HG02763 (cell line): Measurements from ENCODE around the gene ARSG.
"Not testable (repeated sequence)": the region's sequence is repeated elsewhere in the genome, so short reads cannot be mapped to it uniquely, and the experiment has no call there.

ENCODE experiments used
- ATAC-seq: cut with Tn5 transposase; IDR thresholded peaks from one replicate; pipeline ENCODE4 v1.9.1; 2021; ENCODE audit warnings: mild to moderate bottlenecking, moderate library complexity; ENCODE audit not compliant: unreplicated experiment

Gene ARSG

DNA sequence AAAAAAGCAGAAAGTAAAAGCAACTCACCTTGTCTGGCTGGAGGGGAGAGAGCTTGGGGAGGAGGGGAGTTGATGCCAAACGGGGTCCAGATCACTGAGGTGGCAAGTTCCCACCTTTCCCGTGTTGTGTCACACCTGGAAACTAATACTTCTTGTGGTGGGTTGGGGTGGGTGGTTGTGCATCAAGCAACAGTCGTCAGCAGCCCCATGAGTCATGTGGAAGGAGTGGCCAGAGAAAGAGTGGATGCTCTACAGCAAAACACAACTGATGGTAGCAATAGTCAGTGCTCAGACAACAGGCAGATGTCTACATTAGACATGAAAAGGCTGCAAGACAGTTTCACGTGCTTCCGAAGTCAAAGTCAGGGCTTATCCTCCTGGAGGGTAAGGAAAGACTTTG is 35.4 kb downstream of the ARSG start:
- ATAC-seq, result no peak

DNA sequence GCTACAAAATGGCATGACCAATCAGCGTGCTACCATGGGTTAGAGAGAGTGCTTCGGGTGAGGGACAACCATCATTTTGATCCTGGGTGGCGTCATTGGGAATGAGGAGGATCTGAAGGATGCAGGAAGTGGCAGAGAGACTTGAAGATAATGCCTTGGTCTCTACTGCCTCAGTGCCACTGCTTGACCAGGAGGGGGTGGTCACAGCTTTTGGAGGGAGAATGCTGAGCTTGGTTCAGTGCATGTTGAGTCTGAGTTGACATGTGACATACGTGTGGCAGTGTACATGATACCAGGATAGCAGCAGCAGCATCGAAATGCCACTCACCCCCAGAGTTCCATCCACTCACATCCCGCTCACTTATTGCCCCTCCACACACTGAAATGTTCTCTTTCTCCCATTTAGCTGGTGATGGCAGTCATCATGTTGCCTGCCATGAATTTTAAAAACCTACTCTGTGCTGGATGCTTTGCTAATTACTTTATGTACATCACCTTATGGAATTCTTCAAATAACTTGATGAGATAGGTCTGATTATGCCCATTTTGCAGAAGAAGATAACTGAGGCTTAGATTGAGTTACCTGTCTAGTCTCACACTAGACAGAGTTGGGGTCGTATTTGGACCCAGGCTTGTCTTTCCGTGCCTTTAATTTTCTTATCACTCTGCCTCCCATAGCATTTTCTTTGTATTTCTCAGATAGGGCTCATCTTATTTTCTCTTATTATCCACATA is 36.7 kb downstream of the ARSG start:
- ATAC-seq, result no peak

DNA sequence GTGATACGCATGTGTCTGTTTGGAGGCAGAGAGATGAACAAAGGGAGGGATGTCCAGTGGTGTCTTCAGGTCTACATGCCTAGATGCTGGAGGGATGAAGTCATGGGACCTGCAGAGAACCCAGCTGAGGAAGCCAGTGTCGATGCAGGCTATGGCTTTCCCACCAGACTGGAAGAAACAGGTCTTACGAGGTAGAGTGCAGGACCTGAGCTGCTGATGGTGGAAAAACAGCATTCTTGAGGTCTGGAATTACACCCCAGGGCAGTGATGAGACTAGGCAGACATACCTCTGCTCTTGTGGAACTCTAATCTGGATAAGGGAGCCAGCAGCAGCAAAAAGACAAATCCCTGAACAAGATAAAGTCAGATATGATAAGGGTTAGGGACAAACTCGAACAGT is 37.4 kb downstream of the ARSG start:
- ATAC-seq, result no peak

DNA sequence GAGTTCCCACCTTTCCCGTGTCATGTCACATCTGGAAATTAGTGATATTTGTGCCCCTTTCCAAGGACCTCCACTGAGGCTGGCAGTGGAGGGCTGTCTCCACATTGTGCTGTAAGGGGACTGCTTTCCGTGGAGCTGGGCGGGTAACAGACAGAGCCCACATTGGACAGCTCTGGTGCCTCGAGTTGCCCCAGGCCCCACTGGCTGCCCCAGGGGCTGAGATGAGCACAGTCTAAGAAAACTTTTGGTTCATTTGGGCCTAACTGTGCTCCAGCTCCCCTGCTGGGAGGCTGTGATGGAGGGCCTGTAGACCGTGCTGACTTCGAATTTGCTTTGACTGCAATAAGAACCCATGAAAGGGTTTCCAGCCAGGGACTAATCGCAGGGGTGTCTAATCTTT is 38.0 kb downstream of the ARSG start:
- no peak for ATAC-seq

DNA sequence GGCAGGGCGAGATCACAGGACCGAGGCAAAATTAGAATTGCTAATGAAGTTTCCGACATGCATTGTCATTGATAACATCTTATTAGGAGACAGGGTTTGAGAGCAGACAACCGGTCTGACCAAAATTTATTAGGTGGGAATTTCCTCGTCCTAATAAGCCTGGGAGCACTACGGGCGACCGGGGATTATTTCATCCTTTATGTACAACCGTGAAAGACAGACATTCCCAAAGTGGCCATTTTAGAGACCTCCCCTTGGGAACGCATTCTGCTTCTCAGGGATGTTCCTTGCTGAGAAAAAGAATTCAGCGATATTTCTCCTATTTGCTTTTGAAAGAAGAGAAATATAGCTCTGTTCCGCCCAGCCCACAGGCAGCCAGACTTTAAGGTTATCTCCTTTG is 40.6 kb downstream of the ARSG start:
- ATAC-seq, result not testable (repeated sequence)

DNA sequence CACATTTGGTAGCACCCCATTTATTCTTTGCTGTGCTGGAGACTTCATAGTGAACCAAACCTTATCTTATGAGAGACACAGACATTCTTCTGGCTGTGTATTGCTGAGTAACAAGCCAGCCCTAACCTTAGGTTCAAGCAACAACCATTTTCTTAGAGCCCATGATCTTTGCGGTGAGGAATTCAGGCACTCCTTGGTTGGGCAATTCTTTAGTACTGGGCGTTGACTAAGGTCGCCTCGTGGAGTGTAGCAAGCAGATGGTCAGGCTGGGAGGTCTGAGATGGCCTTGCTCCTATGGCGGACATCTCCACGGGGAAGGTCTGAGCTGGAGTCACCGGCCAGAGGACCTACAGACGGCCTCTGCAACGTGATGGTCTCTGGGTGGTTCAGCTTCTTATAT is 43.1 kb downstream of the ARSG start:
- ATAC-seq, result no peak

DNA sequence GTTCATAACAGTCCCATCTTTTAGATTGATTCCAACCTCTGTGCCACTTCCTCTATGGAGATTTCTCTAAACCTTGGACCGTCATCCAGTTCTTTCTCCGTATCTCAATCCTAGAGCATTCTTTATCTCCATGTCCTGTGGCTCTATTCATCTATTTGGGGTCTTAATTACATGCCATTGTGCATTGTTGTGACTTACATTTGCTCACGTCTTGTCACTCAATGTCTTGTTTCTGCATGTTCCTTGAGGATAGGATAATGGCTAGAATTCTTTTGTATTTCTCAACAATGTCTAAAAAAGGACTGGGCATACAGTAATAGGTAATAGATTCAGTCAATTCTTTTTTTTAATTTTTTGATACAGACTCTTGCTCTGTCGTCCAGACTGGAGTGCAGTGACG is 50.2 kb downstream of the ARSG start:
- no peak for ATAC-seq

DNA sequence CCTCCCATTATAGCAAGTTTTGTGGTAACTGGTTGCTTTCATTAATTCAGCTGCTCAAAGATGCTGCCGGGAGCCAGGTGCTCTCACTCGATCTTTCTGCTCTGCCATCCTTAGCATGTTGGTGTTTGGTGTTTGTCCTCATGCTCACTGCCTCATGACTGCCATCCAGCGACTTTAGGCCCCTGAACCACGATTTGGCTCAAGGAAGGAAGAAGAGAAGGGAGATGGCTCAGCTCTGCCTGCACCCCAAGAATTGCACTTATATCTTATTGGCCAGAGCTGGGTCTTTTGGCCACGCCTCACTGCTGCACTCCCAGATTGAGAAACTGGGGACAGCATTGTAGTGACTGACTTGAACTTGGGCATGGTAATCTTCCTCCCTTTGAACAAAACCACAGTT is 52.7 kb downstream of the ARSG start:
- ATAC-seq, result no peak

DNA sequence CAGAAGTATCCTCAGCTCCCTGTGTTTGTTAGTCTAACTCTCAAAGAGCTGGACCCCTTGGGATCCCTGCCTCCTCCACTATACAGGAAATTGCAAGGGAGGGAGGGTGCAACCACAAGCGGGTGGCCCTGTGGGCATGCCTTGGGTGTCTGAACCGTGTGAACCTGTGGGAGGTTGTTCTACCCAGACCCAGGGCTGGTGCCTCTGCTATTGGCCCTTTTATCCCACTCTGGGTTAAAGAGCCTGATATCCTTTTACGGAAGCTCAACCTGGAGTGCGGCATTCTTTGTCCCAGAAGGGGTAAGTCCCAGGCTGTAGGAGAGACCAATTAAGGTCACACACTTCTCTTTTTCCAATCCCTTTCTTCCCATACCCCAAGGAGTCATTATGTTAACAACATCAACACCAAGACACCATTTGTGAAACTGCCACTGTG is 53.4 kb downstream of the ARSG start:
- no peak for ATAC-seq

DNA sequence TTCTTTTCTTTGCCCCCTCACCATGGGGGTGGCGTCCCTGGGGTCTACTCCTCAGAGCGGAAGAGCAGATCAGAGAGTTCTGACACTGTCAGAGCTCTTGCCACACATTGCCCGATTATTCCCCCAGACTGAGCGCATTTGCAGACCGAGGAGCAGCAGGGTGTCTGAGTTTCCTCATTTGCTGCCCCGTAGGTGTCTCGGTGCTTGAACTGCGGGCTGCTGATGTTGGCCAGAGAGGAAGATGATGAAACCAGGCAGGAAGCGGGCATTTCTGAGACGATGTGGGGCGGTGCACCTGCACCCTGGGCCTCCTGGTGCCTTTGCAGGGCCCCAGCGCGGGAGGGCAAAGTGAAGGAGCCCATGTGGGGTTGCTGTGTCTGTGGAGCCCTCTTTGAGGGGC is 55.2 kb downstream of the ARSG start:
- peak; percentile 49 for ATAC-seq

DNA sequence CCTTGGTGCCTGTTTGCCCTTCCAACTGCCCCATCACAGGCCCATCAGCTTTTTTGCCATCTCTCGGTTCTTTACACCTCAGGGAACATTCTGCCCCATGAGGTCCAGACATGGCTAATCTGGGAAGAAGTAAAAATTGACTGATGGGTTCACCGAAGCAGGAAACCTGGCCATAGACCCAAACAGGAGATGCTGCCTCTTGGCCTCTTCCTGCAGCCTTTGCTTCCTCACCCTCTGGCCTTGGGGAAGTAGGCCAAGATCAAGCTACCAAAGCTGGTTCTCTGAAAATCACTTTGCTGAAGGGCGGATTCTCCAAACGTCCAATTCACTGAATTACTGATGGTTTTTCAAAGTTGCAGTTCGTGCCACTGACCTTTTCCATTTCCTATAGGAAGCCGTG is 56.1 kb downstream of the ARSG start:
- no peak for ATAC-seq

DNA sequence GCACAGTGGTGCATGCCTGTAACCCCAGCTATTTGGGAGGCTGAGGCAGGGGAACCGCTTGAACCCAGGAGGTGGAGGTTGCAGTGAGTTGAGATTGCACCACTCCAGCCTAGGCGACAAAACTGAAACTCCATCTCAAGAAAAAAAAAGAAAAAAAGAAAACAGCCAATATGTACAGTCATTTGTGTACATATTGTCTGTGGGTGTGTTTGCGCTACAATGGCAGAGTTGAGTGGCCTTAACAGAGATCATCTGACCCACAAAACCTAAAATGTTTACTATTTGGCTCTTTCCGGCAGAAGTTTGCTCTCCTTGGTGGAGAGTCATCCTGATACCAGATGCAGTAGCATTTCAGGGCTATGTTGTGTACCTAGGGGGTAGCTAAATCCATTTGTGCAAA is 57.9 kb downstream of the ARSG start:
- ATAC-seq, result peak; percentile 64

DNA sequence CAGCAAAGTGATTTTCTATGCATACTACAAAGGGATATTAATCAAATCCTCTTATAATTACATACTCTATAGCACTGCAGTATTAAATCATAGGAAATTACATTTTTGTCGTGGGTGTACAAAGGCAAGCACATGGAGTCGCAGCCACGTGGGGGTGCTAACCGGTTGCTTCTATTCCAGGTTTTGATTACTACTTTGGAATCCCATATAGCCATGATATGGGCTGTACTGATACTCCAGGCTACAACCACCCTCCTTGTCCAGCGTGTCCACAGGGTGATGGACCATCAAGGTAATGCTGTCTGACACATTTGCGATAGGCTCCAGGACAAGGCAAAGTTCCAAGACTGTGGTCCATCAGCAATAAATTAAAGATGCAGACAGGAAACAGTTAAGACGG is 60.1 kb downstream of the ARSG start:
- no peak for ATAC-seq

DNA sequence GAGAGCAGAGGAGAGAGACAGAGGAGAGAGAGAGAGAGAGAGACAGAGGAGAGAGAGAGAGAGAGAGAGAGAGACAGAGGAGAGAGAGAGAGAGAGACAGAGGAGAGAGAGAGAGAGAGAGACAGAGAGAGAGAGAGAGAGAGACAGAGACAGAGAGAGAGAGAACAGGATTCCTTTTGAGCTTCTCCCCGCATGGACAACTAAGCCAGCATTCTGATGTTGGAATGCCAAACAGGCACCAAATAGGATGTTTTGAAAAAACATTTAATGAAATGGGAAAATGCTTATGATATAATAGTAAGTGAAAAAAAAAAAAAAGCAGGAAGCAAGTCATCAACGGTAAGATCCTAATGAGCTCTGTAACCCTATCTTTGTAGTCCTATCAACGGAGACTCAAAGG is 60.7 kb downstream of the ARSG start:
- ATAC-seq, result no peak

DNA sequence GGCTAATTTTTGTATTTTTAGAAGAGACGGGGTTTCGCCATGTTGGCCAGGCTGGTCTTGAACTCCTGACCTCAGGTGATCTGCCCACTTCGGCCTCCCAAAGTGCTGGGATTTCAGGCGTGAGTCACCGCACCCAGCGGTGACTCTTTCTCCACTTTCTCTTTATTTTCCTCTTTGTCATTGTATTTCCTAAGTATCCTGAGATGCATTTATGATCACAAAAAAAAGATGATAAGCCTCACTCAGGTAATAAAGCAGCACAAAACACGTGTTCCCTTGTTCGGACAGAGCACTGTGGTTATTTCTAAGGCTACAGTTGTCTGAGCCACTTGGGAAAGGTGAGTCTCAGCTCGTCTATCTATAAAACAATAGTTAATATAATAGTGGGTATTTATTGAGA is 61.4 kb downstream of the ARSG start:
- not testable (repeated sequence) for ATAC-seq

DNA sequence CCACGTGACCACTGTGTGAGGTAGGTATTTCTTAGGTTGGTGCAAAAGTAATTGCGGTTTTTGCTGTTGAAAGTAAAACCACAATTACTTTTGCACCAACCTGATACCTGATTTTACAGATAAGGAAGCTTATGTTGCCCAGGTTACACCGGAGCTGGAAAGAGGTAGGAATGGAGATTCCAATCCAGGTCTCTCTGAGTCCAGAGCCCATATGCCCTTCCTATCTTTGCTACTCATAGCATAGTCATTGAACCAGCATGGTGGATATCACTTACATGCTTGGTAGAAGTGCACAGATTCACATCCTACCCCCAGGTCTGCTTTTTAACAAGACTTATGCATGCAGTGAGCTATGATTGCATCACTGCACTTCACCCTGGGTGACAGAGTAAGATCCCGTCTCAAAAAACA is 61.8 kb downstream of the ARSG start:
- no peak for ATAC-seq

DNA sequence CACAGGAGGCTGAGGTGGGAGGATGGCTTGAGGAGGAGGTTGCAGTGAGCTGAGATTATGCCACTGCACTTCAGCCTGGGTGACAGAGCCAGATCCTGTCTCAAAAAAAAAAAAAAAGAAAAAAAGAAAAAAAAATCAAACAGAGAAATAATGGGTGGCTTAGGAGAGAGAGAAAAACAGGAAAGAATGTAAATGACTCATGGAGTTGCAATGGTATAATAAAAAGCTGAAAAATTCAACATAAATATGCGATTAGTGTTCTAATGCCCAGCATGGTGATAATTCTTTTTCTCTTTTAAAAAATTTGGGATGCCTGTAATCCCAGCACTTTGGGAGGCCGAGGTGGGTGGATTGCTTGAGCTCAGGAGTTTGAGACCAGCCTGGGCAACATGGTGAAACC is 63.0 kb downstream of the ARSG start:
- ATAC-seq, result not testable (repeated sequence)

DNA sequence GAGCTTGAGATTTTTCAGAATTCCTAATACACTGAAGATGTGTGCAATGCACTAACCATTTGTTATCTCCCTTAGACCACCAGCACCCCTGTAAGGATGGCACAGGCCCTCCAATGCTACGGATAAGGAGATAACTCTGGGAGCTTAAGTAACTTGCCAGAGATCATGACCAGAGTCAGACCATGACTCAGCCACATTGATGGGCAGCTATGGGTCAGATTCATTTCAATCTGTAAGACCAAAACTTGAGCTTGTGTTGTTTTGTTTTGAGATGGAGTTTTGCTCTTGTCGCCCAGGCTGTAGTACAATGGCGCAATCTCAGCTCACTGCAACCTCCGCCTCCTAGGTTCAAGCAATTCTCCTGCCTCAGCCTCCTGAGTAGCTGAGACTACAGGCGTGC is 63.8 kb downstream of the ARSG start:
- not testable (repeated sequence) for ATAC-seq

DNA sequence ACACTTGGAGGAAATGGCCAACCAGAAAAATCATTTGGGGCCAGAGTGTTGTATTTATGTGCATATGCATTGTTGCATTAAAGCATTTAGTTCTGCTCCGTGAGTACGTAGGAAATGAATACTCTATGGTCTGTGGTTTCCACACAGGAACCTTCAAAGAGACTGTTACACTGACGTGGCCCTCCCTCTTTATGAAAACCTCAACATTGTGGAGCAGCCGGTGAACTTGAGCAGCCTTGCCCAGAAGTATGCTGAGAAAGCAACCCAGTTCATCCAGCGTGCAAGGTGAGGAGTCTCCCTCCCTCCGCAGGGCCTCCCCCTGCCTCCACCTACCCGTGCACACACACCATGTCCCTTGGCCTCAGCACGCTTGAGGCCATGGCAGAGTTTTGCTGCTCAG is 65.2 kb downstream of the ARSG start:
- ATAC-seq, result no peak

DNA sequence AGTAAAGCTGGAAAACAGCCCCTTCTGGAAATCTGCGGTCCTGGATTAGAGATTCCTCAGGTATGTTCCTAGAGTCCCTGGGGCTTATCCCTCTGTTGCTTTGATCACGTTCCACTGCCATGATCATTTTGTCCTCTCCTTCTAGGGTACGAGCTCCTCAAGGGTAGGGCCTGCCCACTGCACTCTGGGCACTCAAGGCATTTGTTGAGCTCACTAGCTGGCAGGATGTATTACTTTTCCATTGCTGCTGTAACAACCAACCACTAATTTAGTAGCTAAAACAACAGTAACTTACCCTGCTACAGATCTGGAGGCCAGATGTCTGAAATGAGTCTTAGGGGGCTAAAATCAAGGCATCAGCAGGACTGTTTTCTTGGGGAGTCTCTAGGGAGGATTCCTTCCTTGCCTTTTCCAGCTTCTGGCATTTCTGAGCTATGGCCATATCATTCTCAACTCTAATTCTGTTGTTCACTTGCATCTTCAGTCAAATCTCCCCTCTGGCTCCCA is 65.7 kb downstream of the ARSG start:
- ATAC-seq, result no peak

DNA sequence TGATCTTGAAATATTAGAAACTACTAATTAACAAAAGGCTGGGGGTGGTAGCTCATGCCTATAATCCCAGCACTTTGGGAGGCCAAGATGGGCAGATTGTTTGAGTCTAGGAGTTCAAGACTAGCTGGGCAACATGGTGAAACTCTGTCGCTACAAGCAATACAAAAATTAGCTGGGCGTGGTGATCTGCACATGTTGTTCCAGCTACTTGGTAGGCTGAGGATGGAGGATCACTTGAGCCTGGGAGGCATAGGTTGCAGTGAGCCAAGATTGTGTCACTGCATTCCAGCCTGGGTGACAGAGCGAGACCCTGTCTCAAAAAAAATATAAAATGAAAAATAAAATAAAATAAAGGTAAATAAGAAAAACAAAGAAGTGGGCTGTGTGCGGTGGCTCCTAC is 66.6 kb downstream of the ARSG start:
- ATAC-seq, result no peak

DNA sequence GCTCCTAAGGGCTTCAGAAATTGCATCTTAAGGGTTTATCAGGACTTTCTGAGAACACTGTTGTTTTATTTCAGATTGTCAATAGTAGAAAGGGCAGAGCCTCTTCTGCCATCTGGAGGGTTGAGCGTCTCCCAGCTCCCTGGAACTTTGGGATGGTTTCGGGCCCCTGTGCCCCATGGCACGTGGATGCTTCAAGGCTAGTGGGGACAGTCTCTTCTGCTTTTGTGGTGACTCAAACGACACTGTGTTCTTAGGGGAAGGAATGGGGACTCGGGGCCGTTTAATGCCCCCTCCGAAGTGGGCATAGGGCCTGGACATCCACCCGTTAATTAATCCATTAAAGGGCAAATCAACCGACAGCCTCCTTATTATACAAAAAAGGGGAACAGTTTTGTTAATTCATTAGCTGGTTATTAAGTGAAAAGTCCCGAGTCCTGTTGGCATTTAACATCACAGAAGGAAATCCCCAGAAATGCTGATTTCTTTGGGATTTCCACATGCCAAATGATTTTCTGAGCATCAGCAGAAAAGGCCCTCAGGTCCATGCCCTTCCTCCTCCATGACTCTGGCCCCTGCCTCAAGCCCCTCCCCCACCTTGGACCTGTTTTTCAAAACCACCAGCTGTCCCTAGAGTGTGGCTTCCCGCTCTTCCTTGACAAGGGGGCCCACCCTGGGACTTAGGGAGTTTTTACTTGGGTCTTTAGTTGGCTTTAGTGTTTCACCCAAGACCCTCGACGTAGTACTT is 68.7 kb downstream of the ARSG start:
- no peak for ATAC-seq
